GM12873 (cell line): ENCODE data around the gene MAN2B2.

Experiments used
- CTCF ChIP-seq: IDR thresholded peaks from 2 replicates; pipeline ENCODE4 v1.5.1; 2012; ENCODE audit warnings: low read depth, mild to moderate bottlenecking, moderate library complexity, low read length, control low read depth; ENCODE audit not compliant: insufficient read depth; ENCODE audit errors: missing control alignments

Gene MAN2B2

GRCh38 chr4:6555519-6555918, 19.5 kb upstream of the MAN2B2 start:
- no peak for TF ChIP-seq CTCF

- no peak for TF ChIP-seq CTCF
Measured at GRCh38 chr4:6556263-6556662, 18.7 kb upstream of the MAN2B2 start.

- TF ChIP-seq CTCF, result no peak
Measured at GRCh38 chr4:6557185-6557584, 17.8 kb upstream of the MAN2B2 start.

- no peak for TF ChIP-seq CTCF
Measured at GRCh38 chr4:6557856-6558255, 17.1 kb upstream of the MAN2B2 start.

- no peak for TF ChIP-seq CTCF
Measured at GRCh38 chr4:6560416-6561172, 14.4 kb upstream of the MAN2B2 start.

GRCh38 chr4:6561173-6561516, 13.8 kb upstream of the MAN2B2 start:
- TF ChIP-seq CTCF, result no peak

- no peak for TF ChIP-seq CTCF
Measured at GRCh38 chr4:6561706-6562371, 13.2 kb upstream of the MAN2B2 start.
